CD14-positive monocyte (primary cell): Measurements from ENCODE around the gene A4GALT. TPM values are rescaled to one million over a fixed set of nuclear protein-coding genes. Genes with fewer than 3 reads are reported as not detected.

Experiments used
- DNase-seq, 3 donors: peaks; one replicate each; pipeline ENCODE4 v3.0.0-alpha.2; 2011 to 2022
- H2AFZ ChIP-seq: 2 replicates; pipeline ENCODE4 v1.6.0; 2012; ENCODE audit warnings: mild to moderate bottlenecking, low read depth, low read length, inconsistent platforms; ENCODE audit not compliant: insufficient read depth, poor library complexity, severe bottlenecking
- H3K27ac ChIP-seq, 2 donors: 1 replicate in 1 of 2; 2 replicates in 1 of 2; pipeline ENCODE4 v1.5.1; 2012 to 2013; ENCODE audit warnings: low read length in 2 of 2, control low read depth in 1 of 2, inconsistent platforms in 1 of 2, low read depth in 1 of 2, mild to moderate bottlenecking in 1 of 2
- H3K27me3 ChIP-seq, 2 donors: one replicate each; pipeline versions ENCODE4 v1.6.0 to v1.6.1; 2011 to 2013; ENCODE audit warnings: low read length in 2 of 2; ENCODE audit not compliant: control insufficient read depth in 2 of 2, insufficient read depth in 2 of 2
- H3K36me3 ChIP-seq, 2 donors: replicated peaks in 1 of 2; 1 replicate in 1 of 2; 2 replicates in 1 of 2; pipeline versions ENCODE4 v1.5.1 to v1.6.1; 2012 to 2013; ENCODE audit warnings: low read length in 2 of 2, control low read depth in 1 of 2, inconsistent platforms in 1 of 2, mild to moderate bottlenecking in 1 of 2; ENCODE audit not compliant: insufficient read depth in 2 of 2, control insufficient read depth in 1 of 2
- H3K4me1 ChIP-seq, 2 donors: 1 replicate in 1 of 2; 2 replicates in 1 of 2; pipeline versions ENCODE4 v1.5.1 to v1.6.1; 2012 to 2013; ENCODE audit warnings: low read length in 2 of 2, control low read depth in 1 of 2, inconsistent platforms in 1 of 2, mild to moderate bottlenecking in 1 of 2, moderate library complexity in 1 of 2; ENCODE audit not compliant: insufficient read depth in 2 of 2, control insufficient read depth in 1 of 2
- H3K4me2 ChIP-seq: replicated peaks from 2 replicates; pipeline ENCODE3; 2012; ENCODE audit warnings: low read length, moderate library complexity, mild to moderate bottlenecking; ENCODE audit not compliant: poor library complexity, severe bottlenecking; ENCODE audit errors: extremely low read depth
- H3K4me3 ChIP-seq, 3 experiments: fragments of 200-600 bp in 1 of 3; sonication (generic) in 1 of 3; replicated peaks in 1 of 3; 1 replicate in 2 of 3; 2 replicates in 1 of 3; pipeline ENCODE4 v1.5.1; 2011 to 2013; ENCODE audit warnings: low read length in 3 of 3, mild to moderate bottlenecking in 3 of 3, control low read depth in 2 of 3, low read depth in 2 of 3, inconsistent platforms in 1 of 3, moderate library complexity in 1 of 3
- H3K79me2 ChIP-seq: 2 replicates; pipeline ENCODE4 v1.6.0; 2012; ENCODE audit warnings: mild to moderate bottlenecking, control low read depth, inconsistent platforms, low read length, moderate library complexity; ENCODE audit not compliant: insufficient read depth
- H3K9ac ChIP-seq: 2 replicates; pipeline ENCODE4 v1.6.0; 2017; ENCODE audit warnings: low read length, mild to moderate bottlenecking; ENCODE audit not compliant: insufficient read depth, poor library complexity, severe bottlenecking
- H3K9me3 ChIP-seq, 2 donors: replicated peaks in 1 of 2; 1 replicate in 1 of 2; 2 replicates in 1 of 2; pipeline versions ENCODE4 v1.5.1 to v1.6.1; 2012 to 2013; ENCODE audit warnings: low read length in 2 of 2, control low read depth in 1 of 2; ENCODE audit not compliant: control insufficient read depth in 1 of 2, insufficient read depth in 1 of 2
- H4K20me1 ChIP-seq: 2 replicates; pipeline ENCODE4 v1.6.0; 2012; ENCODE audit warnings: mild to moderate bottlenecking, low read length, control low read depth, moderate library complexity; ENCODE audit not compliant: insufficient read depth
- H3K27ac Mint-ChIP-seq, 7 donors: one replicate each; pipeline ENCODE4 v1.8.0; 2020; ENCODE audit warnings: mild to moderate bottlenecking in 7 of 7, mixed read lengths in 7 of 7, moderate library complexity in 6 of 7, inconsistent platforms in 2 of 7
- H3K27me3 Mint-ChIP-seq, 3 donors: one replicate each; pipeline ENCODE4 v1.8.0; 2021 to 2022; ENCODE audit warnings: low read depth in 3 of 3, mild to moderate bottlenecking in 3 of 3, mixed read lengths in 3 of 3, moderate library complexity in 3 of 3, inconsistent platforms in 1 of 3
- H3K36me3 Mint-ChIP-seq, 2 donors: one replicate each; pipeline ENCODE4 v1.8.0; 2020; ENCODE audit warnings: mixed read lengths in 2 of 2, inconsistent platforms in 1 of 2, mild to moderate bottlenecking in 1 of 2
- H3K4me1 Mint-ChIP-seq: one replicate; pipeline ENCODE4 v1.8.0; 2020; ENCODE audit warnings: mild to moderate bottlenecking, mixed read lengths
- H3K4me3 Mint-ChIP-seq, 2 donors: one replicate each; pipeline ENCODE4 v1.8.0; 2020; ENCODE audit warnings: mild to moderate bottlenecking in 2 of 2, mixed read lengths in 2 of 2, moderate library complexity in 1 of 2
- H3K9me3 Mint-ChIP-seq, 7 donors: one replicate each; pipeline ENCODE4 v1.8.0; 2020 to 2022; ENCODE audit warnings: mixed read lengths in 7 of 7, mild to moderate bottlenecking in 6 of 7, moderate library complexity in 6 of 7, inconsistent platforms in 2 of 7
- WGBS: methylation state at CpG from one replicate; pipeline ENCODE4 v1.1.5; 2013; ENCODE audit warnings: missing lambda C conversion rate; ENCODE audit not compliant: insufficient coverage; 5-methylcytosine and 5-hydroxymethylcytosine counted together
- intact Hi-C, 2 donors: fragments of 100-400 bp; cut with micrococcal nuclease; formaldehyde crosslinking; loops; one replicate each; pipeline versions ENCODE4 v1.15.0 to v1.15.1; 2023
- polyA plus RNA-seq, 3 donors: library from polyadenylated mRNA; depleted of rRNA in 1 of 3; unstranded in 2 of 3; stranded (reverse) in 1 of 3; fragments of 300-500 nt in 2 of 3; fragments of >200 nt in 1 of 3; fragmentation: Illumina TruSeq in 2 of 3; gene quantifications; 1 replicate in 2 of 3; 2 replicates in 1 of 3; pipeline ENCODE4 v1.2.3, GENCODE V29; 2012 to 2021
- TF ChIP-seq, protein P1 (sequence below): fragments of 200-600 bp; IDR thresholded peaks from one replicate; pipeline ENCODE4 v1.8.0; 2022; ENCODE audit warnings: antibody characterized with exemption, mild to moderate bottlenecking

The A4GALT gene
- polyA plus RNA-seq, 3 donors, result not detected

- intact Hi-C loops, result no loop called here
- Histone ChIP-seq H3K27me3 (peaks cover 15 to 39% of the 10 kb centered on the region in 2 donors), H3K9me3 (peaks cover 3 to 5% of the 10 kb centered on the region in 2 donors), H2AFZ (no peak overlapping the region), H3K27ac (no peak overlapping the region), H3K79me2 (no peaks in the 10 kb centered on the region), H4K20me1 (no peaks in the 10 kb centered on the region), H3K9ac (no peak overlapping the region), H3K36me3 (no peaks in the 10 kb centered on the region), H3K4me2 (no peak overlapping the region), H3K4me1 (peaks cover 1 to 2% of the 10 kb centered on the region in 2 donors), H3K4me3 (no peak overlapping the region)
- H3K36me3 Mint-ChIP-seq, result peaks cover 4 to 6% of the 10 kb centered on the region in 2 donors
- H3K4me1 Mint-ChIP-seq, result peaks cover 8% of the 10 kb centered on the region
- WGBS, result 78% methylated on average over 3 of the region's 4 CpGs
- TF ChIP-seq, protein P1, sequence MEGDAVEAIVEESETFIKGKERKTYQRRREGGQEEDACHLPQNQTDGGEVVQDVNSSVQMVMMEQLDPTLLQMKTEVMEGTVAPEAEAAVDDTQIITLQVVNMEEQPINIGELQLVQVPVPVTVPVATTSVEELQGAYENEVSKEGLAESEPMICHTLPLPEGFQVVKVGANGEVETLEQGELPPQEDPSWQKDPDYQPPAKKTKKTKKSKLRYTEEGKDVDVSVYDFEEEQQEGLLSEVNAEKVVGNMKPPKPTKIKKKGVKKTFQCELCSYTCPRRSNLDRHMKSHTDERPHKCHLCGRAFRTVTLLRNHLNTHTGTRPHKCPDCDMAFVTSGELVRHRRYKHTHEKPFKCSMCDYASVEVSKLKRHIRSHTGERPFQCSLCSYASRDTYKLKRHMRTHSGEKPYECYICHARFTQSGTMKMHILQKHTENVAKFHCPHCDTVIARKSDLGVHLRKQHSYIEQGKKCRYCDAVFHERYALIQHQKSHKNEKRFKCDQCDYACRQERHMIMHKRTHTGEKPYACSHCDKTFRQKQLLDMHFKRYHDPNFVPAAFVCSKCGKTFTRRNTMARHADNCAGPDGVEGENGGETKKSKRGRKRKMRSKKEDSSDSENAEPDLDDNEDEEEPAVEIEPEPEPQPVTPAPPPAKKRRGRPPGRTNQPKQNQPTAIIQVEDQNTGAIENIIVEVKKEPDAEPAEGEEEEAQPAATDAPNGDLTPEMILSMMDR, result no peak
- H3K9me3 Mint-ChIP-seq, result peaks cover 0 to 21% (median 12%) of the 10 kb centered on the region in 7 donors
- H3K4me3 Mint-ChIP-seq, result no peak overlapping the region
- no peak overlapping the region for H3K27ac Mint-ChIP-seq
- H3K27me3 Mint-ChIP-seq, result peaks cover 30 to 44% (median 37%) of the 10 kb centered on the region in 3 donors
- no peak for DNase-seq
Measured at GRCh38 chr22:42714768-42715390, 5.8 kb downstream of the A4GALT start.

GRCh38 chr22:42714308-42714707, 6.4 kb downstream of the A4GALT start:
- 92% methylated on average over 5 of the region's 7 CpGs for WGBS
- intact Hi-C loops, result no loop called here
- no peak overlapping the region for H3K9ac ChIP-seq
- H3K36me3 ChIP-seq, result no peaks in the 10 kb centered on the region
- H3K27me3 ChIP-seq, result peaks cover 9 to 33% of the 10 kb centered on the region in 2 donors
- no peak overlapping the region for H3K4me2 ChIP-seq
- no peak overlapping the region for H3K27ac ChIP-seq
- Mint-ChIP-seq H3K4me3 (no peak overlapping the region), H3K4me1 (peaks cover 3% of the 10 kb centered on the region), H3K27ac (no peak overlapping the region), H3K9me3 (peaks cover 0 to 22% (median 15%) of the 10 kb centered on the region in 7 donors), H3K36me3 (peaks cover 2 to 3% of the 10 kb centered on the region in 2 donors), H3K27me3 (peaks cover 24 to 40% (median 31%) of the 10 kb centered on the region in 3 donors)
- no peak overlapping the region for H3K4me3 ChIP-seq
- H3K9me3 ChIP-seq, result peaks cover 9% of the 10 kb centered on the region in 2 donors
- no peaks in the 10 kb centered on the region for H4K20me1 ChIP-seq
- no peaks in the 10 kb centered on the region for H3K79me2 ChIP-seq
- H3K4me1 ChIP-seq, result no peaks in the 10 kb centered on the region
- no peak for DNase-seq
- TF ChIP-seq, protein P1, result no peak
- H2AFZ ChIP-seq, result no peak overlapping the region
